WTC11 (cell line): ENCODE results near the gene HNRNPM. TPM values are rescaled to one million over a fixed set of nuclear protein-coding genes. Genes with fewer than 3 reads are reported as not detected.

Experiments
- ATAC-seq: fragments of 200-7000 bp; cut with Tn5 transposase; 2 replicates; pipeline ENCODE4 v1.10.0; 2021; ENCODE audit warnings: mild to moderate bottlenecking, moderate library complexity
- CTCF ChIA-PET: fragments of 300-600 bp; sonication (Branson Sonifier 250); formaldehyde crosslinking; loops from one replicate; lab custom pipeline; 2021; ENCODE audit warnings: antibody characterized with exemption; lab: Charles Lee
- POLR2A ChIA-PET: fragments of 350-600 bp; sonication (Branson Sonifier 250); formaldehyde crosslinking; loops from one replicate; lab custom pipeline; 2021; ENCODE audit warnings: antibody characterized with exemption; lab: Charles Lee
- DNase-seq: peaks from one replicate; pipeline ENCODE4 v3.0.0; 2021; ENCODE audit warnings: low spot score
- H3K27ac Mint-ChIP-seq: 2 replicates; pipeline ENCODE4 v1.8.0; 2021; ENCODE audit warnings: mixed read lengths
- H3K27me3 Mint-ChIP-seq: 2 replicates; pipeline ENCODE4 v1.8.0; 2021; ENCODE audit warnings: low read depth, mild to moderate bottlenecking, moderate library complexity, mixed read lengths
- H3K36me3 Mint-ChIP-seq: 2 replicates; pipeline ENCODE4 v1.8.0; 2021; ENCODE audit warnings: mixed read lengths
- H3K4me1 Mint-ChIP-seq: 2 replicates; pipeline ENCODE4 v1.8.0; 2022; ENCODE audit warnings: mixed read lengths
- H3K4me3 Mint-ChIP-seq: 2 replicates; pipeline ENCODE4 v1.8.0; 2021; ENCODE audit warnings: mild to moderate bottlenecking, moderate library complexity, mixed read lengths
- H3K9me3 Mint-ChIP-seq: 2 replicates; pipeline ENCODE4 v1.8.0; 2021; ENCODE audit warnings: mixed read lengths
- ATF6 ChIP-seq: sonication (generic); formaldehyde crosslinking; IDR thresholded peaks from 2 replicates; pipeline ENCODE4 v1.8.1; 2023; ENCODE audit warnings: mild to moderate bottlenecking, missing genetic modification reagents
- E2F4 ChIP-seq: sonication (generic); formaldehyde crosslinking; IDR thresholded peaks from 2 replicates; pipeline ENCODE4 v1.8.1; 2022; ENCODE audit warnings: low read depth, mild to moderate bottlenecking, moderate library complexity, missing genetic modification reagents, borderline replicate concordance
- EMX1 ChIP-seq: fragments of 250-450 bp; sonication (Bioruptor Pico); IDR thresholded peaks from 2 replicates; pipeline ENCODE4 v1.8.0; 2021; ENCODE audit warnings: mild to moderate bottlenecking
- ESRRA ChIP-seq: sonication (generic); formaldehyde crosslinking; IDR thresholded peaks from 2 replicates; pipeline ENCODE4 v1.8.1; 2022; ENCODE audit warnings: mild to moderate bottlenecking, missing genetic modification reagents, borderline replicate concordance
- FOXK1 ChIP-seq: sonication (generic); formaldehyde crosslinking; IDR thresholded peaks from 2 replicates; pipeline ENCODE4 v1.8.0; 2022; ENCODE audit warnings: mild to moderate bottlenecking, moderate library complexity, missing genetic modification reagents
- FOXP1 ChIP-seq: sonication (generic); formaldehyde crosslinking; IDR thresholded peaks from 2 replicates; pipeline ENCODE4 v1.8.0; 2022; ENCODE audit warnings: missing genetic modification reagents, mild to moderate bottlenecking, moderate library complexity, borderline replicate concordance
- FOXP4 ChIP-seq: sonication (generic); formaldehyde crosslinking; IDR thresholded peaks from 2 replicates; pipeline ENCODE4 v1.8.0; 2022; ENCODE audit warnings: mild to moderate bottlenecking, missing genetic modification reagents
- HMGA2 ChIP-seq: fragments of 250-450 bp; sonication (Bioruptor Pico); IDR thresholded peaks from 2 replicates; pipeline ENCODE4 v1.4.0; 2021; ENCODE audit warnings: mild to moderate bottlenecking, moderate library complexity
- JUN ChIP-seq: sonication (generic); formaldehyde crosslinking; IDR thresholded peaks from 2 replicates; pipeline ENCODE4 v1.8.0; 2023; ENCODE audit warnings: mild to moderate bottlenecking, missing genetic modification reagents
- MAX ChIP-seq: sonication (generic); formaldehyde crosslinking; IDR thresholded peaks from 2 replicates; pipeline ENCODE4 v1.8.0; 2022; ENCODE audit warnings: mild to moderate bottlenecking, missing genetic modification reagents
- MYBL2 ChIP-seq: sonication (generic); formaldehyde crosslinking; IDR thresholded peaks from 2 replicates; pipeline ENCODE4 v1.8.1; 2023; ENCODE audit warnings: mild to moderate bottlenecking, moderate library complexity, missing genetic modification reagents
- PRDM15 ChIP-seq: sonication (generic); formaldehyde crosslinking; IDR thresholded peaks from 2 replicates; pipeline ENCODE4 v1.8.0; 2022; ENCODE audit warnings: missing genetic modification reagents
- PRRX2 ChIP-seq: fragments of 250-450 bp; sonication (Bioruptor Pico); IDR thresholded peaks from 2 replicates; pipeline ENCODE4 v1.8.0; 2021; ENCODE audit warnings: mild to moderate bottlenecking
- TCF7 ChIP-seq: sonication (generic); formaldehyde crosslinking; IDR thresholded peaks from 2 replicates; pipeline ENCODE4 v1.8.0; 2022; ENCODE audit warnings: mild to moderate bottlenecking, low read depth, missing genetic modification reagents, moderate library complexity
- TEAD4 ChIP-seq: sonication (generic); formaldehyde crosslinking; IDR thresholded peaks from 2 replicates; pipeline ENCODE4 v1.8.0; 2022; ENCODE audit warnings: mild to moderate bottlenecking, missing genetic modification reagents
- ZNF121 ChIP-seq: sonication (generic); formaldehyde crosslinking; IDR thresholded peaks from 2 replicates; pipeline ENCODE4 v1.8.0; 2023; ENCODE audit warnings: missing genetic modification reagents
- ZNF138 ChIP-seq: sonication (generic); formaldehyde crosslinking; conservative IDR thresholded peaks from 2 replicates; pipeline ENCODE4 v1.8.1; 2022; ENCODE audit warnings: mild to moderate bottlenecking, moderate library complexity, missing genetic modification reagents
- ZNF263 ChIP-seq: sonication (generic); formaldehyde crosslinking; IDR thresholded peaks from 2 replicates; pipeline ENCODE4 v1.8.1; 2022; ENCODE audit warnings: low read depth, mild to moderate bottlenecking, moderate library complexity, missing genetic modification reagents
- ZNF281 ChIP-seq: sonication (generic); formaldehyde crosslinking; IDR thresholded peaks from 2 replicates; pipeline ENCODE4 v1.8.0; 2023; ENCODE audit warnings: mild to moderate bottlenecking, missing genetic modification reagents
- ZNF317 ChIP-seq: sonication (generic); formaldehyde crosslinking; IDR thresholded peaks from 2 replicates; pipeline ENCODE4 v1.8.1; 2023; ENCODE audit warnings: low read depth, mild to moderate bottlenecking, moderate library complexity, missing genetic modification reagents, borderline replicate concordance
- ZNF416 ChIP-seq: fragments of 250-450 bp; sonication (Bioruptor Pico); IDR thresholded peaks from 2 replicates; pipeline ENCODE4 v1.9.0; 2021; ENCODE audit warnings: mild to moderate bottlenecking, inconsistent platforms
- ZNF671 ChIP-seq: fragments of 250-450 bp; sonication (Bioruptor Pico); IDR thresholded peaks from 2 replicates; pipeline ENCODE4 v1.8.0; 2021; ENCODE audit warnings: mild to moderate bottlenecking
- total RNA-seq: library from RNA; stranded (reverse); gene quantifications from 3 replicates; pipeline ENCODE4 v1.2.3, GENCODE V29; 2021

HNRNPM gene
- total RNA-seq, 1 experiment from 2014 or later, result 416 TPM

GRCh38 chr19:8484331-8484894 is 39.6 kb downstream of the HNRNPM start:
- Mint-ChIP-seq H3K27me3 (no peaks in the 10 kb centered on the region), H3K27ac (0 out of 2 replicates have a peak overlapping the region, but pooled peaks have one; percentile 27), H3K9me3 (no peaks in the 10 kb centered on the region), H3K36me3 (peaks cover 87% of the 10 kb centered on the region), H3K4me3 (no peak overlapping the region), H3K4me1 (peaks cover 11% of the 10 kb centered on the region)
- ChIA-PET CTCF (no interaction called here), POLR2A (no interaction called here)
- no peak for DNase-seq
- no peak for TF ChIP-seq ZNF671
- ATAC-seq, result no peak

GRCh38 chr19:8485561-8486371 is 41.0 kb downstream of the HNRNPM start:
- Mint-ChIP-seq H3K27me3 (no peaks in the 10 kb centered on the region), H3K9me3 (no peaks in the 10 kb centered on the region), H3K4me3 (no peak overlapping the region), H3K27ac (peak overlapping the region; percentile 93), H3K36me3 (peaks cover 82% of the 10 kb centered on the region), H3K4me1 (peaks cover 8% of the 10 kb centered on the region)
- ChIA-PET CTCF (no interaction called here), POLR2A (no interaction called here)
- ATAC-seq (no peak), DNase-seq (no peak)
- TF ChIP-seq ZNF281 (CRISPR knock-in tag) (no peak), ZNF138 (no peak), ZNF416 (no peak), FOXP4 (0 out of 2 replicates have a peak, but pooled peaks have one; percentile 27), MAX (CRISPR knock-in tag) (no peak), ZNF317 (CRISPR knock-in tag) (no peak), ATF6 (CRISPR knock-in tag) (0 out of 2 replicates have a peak, but pooled peaks have one; percentile 43), PRRX2 (CRISPR knock-in tag) (no peak), ESRRA (CRISPR knock-in tag) (no peak), TCF7 (CRISPR knock-in tag) (no peak), FOXP1 (CRISPR knock-in tag) (peak; percentile 36; the same call in 1 of the 2 replicates), MYBL2 (CRISPR knock-in tag) (0 out of 2 replicates have a peak, but pooled peaks have one; percentile 5), TEAD4 (CRISPR knock-in tag) (no peak), PRDM15 (CRISPR knock-in tag) (peak; percentile 37; the same call in 1 of the 2 replicates), E2F4 (CRISPR knock-in tag) (no peak), EMX1 (no peak), HMGA2 (CRISPR knock-in tag) (no peak), ZNF121 (0 out of 2 replicates have a peak, but pooled peaks have one; percentile 9), JUN (CRISPR knock-in tag) (no peak), ZNF263 (no peak), FOXK1 (CRISPR knock-in tag) (no peak)
